HL-60/S4 treated with phorbol 12-myristate 13-acetate at 8.2 ng/mL for 4 days and 3 days (cell line): ENCODE results near the gene TP53I3.
"Not testable (repeated sequence)": the region's sequence is repeated elsewhere in the genome, so short reads cannot be mapped to it uniquely, and the experiment has no call there.

Experiments used
- in situ Hi-C: fragments of 300-500 bp; cut with MboI; formaldehyde crosslinking; loops from 2 replicates; pipeline ENCODE4 v1.15.0; 2022; ENCODE audit warnings: low sequenced_read_pairs

Gene TP53I3

DNA sequence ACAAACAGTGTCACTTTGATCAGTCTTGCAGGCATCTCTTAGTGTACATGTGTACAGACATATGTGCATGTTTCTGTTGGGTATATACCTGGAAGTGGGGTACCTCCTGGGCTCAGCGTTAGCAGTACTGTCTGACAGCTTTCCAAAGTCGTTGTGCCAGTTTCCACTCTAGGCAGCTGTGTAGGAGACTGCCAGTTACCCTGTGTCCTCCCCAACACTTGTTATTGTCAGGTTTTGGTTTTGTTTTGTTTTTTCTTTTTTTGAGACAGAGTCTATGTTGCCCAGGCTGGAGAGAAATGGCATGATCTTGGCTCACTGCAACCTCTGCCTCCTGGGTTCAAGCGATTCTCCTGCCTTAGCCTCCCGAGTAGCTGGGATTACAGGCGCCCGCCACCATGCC, 28.9 kb downstream of the TP53I3 start:
- in situ Hi-C loops: no loop called here

DNA sequence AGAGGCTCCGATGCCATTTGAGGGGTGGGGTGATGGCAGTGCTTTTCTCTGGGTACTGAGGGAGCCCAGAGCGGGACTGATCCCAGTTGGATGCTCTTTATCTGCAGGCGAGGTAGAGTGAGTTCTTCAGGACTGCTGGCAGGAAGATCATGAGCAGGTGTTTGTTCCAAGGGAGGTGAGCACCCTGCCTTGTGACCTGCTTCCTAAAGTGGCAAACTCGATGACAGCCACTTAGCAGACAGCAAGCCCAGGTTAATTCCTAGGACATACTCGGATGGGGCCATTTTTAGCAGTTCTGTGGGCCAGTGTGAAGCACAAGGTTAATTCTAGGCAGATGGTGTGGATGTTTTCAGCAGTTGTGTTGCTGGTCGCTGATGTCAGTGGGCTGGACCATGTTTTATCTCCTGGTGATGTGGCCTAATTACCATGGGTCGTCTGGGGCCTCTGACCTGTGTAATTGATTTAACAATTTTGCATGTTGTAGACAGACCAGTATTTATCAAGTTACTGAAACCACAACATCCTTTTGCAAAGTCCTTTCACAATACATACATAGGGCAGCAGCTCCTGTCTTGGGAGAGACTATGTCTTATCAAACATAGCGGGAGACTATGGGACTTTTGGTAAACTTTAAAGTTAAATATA, 30.1 kb downstream of the TP53I3 start:
- in situ Hi-C loops: no loop called here

DNA sequence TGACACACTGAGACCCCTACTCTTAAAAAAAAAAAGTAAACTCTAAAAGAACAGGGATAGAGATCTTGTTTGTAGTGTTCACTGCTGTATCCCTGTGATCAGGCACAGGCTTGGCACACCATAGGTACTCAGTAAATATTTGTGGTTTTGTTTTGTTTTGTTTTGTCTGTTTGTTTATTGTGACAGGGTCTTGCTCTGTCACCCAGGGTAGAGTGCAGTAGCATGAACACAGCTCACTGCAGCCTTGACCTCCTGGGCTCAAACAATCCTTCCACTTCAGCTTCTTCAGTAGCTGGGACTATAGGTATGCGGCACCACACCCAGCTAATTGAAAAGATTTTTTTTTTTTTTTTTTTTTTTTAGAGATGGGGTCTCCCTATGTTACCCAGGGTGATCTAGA, 31.7 kb downstream of the TP53I3 start:
- in situ Hi-C loops: no loop called here

DNA sequence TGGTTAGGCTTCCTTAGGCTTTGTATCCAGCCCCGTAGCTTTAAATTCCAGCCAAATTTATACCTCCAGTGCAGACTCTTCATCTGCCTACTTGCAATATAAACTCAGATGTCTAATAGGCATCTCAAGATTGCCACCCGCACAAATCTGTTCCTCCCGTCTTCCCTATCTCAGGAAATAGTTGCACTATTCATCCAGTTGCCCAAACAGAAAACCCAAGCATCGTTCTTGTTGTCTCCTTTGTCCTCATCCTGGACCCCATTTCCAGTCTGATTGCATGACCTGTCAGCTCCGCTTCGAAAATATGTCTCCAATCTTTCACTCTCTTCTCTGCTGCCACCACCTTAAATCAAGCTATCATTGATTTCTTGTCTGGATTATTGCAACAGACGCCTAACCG, 32.8 kb downstream of the TP53I3 start:
- in situ Hi-C loops: no loop called here

DNA sequence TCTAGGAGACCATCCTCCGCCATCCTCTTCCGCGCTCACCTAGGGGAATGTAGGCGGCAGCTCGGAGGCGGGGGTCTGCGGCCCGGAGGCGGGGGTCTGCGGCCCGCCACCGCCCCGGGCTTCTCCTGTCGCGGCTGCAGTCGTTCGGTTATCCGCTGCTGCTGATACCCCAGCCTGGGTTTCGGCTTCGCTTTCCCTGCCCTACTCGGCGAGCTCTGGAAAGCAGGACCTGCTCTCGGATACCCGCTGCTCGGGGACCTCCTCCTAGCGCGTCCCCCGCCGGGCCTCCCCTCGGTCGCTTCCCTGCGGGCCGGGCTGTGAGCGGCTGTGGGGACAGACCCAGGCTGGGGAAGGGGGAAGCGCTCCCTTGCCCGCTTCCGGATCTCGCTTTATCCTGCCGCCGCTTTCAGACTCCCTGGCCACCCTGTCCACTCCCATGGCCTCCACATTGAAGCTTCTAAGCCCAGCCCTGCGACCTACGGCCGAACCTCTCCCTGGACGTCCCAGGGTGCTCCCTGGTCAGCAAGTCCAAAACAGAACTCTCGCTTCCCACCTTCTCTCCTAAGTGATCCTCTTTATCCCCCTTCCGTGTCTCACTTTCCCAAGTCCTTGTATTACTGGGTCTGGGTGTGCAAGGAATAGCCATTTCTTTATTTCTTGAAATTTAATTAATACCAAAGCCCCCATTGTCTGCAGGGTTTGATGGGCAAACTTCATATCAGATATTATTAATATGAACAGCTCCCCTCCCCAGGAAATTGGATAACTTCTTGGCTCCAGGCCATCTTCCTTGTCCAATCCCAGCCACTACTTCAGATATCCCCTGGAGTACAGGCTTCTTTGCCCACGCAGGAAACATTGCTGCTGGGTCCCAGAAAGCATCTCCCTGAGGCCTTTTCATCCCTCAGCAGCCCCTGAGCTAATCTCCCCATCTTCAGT, 34.3 kb downstream of the TP53I3 start:
- in situ Hi-C loops: no loop called here

DNA sequence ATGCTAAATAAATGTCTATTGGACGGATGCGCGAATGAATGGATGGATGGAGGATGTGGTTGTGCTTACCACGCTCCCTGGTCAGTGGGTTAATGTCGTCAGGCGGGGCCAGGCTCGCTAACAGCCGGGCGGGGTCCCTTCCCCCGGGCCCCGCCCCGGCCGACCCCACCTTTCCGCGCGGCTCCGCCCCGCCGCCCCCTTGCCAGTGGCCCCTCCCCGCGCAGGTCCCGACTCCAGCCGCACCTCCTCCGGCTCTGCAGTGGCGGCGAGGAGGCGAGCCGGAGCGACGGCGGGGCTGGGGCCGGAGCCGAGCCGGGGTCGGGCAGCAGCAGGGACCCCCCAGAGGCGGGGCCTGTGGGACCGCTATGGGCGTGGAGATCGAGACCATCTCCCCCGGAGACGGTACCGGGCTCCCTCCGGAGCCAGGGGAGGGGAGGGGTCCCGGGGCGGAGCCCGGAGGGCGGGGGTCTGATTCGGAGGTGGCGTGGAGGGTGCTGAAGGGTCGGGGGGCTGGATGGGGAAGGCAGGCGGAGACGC, 35.1 kb downstream of the TP53I3 start, which contains the start of gene FKBP1B:
FKBP1B (plus strand) TSS at position 257 of the 537 bp plus-strand sequence; CDS start at position 366, 109 bp downstream.
- in situ Hi-C loops: no loop called here

DNA sequence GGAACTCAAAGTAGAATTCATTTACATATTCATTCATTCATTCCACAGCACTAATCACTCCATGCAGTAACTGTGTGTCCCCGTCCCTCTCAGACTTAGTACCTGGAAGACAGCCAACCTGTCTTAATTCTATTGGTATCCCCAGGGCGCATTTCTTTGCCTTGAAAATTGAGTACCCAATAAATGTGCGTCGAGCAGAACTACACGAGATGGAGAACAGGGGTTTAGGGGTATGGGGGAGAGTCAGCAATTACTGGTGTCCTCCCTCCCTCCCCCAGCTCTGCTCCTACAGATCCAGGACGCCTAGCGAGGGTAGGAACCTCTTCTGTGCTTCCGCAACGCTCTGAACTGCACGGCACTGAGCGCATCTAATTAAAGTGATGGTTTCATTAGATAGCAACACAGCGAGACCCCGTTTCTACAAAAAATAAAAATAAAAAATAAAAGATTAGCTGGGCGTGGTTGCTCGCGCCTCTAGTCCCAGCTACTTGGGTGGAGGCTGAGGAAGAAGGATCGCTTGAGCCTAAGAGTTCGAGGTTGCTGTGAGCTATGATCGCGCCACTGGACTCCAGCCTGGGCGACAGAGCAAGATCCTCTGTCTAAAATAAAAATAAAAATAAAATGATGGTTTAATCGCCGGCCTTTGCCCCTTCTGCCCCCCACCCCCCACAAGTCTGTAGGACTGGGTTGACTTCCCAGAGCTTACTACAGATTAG, 35.7 kb downstream of the TP53I3 start:
- in situ Hi-C loops: no loop called here

DNA sequence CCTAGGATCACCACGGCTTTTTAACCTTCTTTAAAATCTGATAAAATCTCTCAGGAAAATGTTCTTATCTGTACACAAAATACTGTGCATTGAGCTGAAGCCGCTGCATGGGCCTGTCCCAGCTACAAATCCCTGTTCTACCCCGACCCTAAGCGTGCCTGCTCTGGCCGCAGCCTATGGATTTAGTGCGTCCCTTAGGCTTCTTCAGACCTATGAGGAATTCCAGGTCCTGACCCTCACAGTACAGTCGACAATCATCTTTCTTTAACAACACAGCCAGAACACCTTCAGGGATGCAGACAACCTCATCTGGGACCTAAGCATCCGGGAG, 37.0 kb downstream of the TP53I3 start:
- in situ Hi-C loops: no loop called here

DNA sequence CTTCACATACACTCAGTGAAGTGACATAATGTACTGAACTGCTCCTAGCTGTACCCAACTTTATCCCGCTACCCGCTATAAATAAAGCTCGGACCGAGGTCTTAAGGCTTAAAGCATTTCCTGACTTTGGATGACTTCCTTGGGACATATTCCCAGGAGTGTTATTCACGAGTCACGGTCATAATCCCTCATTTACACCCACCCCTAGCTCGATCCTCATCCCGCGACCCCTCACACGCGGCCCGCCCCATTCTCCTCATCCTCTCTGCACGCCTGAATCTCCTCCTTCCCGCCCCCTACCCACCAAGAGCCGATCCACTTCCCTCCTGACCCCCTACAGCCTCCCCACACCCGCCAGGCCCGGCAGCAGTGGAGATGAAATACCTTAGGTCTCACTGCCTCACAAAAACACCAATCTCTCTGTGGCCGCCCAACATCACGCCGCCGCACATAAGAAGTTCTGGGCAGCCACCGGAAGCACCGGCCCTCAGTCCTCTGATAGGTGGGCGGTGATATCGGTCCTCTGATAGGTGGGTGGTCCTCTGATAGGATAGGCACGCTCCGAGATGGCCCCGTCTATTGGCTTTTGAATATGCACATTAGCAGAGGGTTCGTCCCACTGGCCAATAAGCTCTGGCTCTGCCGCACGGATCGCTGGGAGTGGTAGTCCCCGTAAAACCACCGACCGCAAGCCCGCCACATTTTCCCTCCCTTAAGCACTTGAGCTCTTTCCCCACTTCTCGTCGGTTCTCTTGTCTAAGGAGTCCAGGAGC, 37.5 kb downstream of the TP53I3 start, which contains the start of gene WDCP:
WDCP (minus strand) TSS at position 462 of the 773 bp plus-strand sequence. CDS start 7,897 bp downstream, outside the sequence.
- in situ Hi-C loops: no loop called here

DNA sequence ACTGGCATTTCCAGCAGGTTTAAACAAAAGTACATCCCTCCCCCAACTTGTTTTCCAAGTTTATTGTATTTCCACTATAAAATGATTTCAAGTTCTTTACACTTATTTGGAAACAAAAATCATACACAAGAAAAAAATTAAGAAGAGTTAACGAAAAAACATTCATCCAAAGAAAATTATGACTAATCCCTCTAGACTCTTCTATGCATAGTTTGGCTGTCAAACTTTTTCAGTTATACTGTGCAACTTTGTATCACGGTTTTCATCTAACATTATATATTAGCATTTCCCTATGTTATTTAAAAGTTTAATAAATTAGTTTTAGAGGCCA, 38.1 kb downstream of the TP53I3 start:
- in situ Hi-C loops: no loop called here

DNA sequence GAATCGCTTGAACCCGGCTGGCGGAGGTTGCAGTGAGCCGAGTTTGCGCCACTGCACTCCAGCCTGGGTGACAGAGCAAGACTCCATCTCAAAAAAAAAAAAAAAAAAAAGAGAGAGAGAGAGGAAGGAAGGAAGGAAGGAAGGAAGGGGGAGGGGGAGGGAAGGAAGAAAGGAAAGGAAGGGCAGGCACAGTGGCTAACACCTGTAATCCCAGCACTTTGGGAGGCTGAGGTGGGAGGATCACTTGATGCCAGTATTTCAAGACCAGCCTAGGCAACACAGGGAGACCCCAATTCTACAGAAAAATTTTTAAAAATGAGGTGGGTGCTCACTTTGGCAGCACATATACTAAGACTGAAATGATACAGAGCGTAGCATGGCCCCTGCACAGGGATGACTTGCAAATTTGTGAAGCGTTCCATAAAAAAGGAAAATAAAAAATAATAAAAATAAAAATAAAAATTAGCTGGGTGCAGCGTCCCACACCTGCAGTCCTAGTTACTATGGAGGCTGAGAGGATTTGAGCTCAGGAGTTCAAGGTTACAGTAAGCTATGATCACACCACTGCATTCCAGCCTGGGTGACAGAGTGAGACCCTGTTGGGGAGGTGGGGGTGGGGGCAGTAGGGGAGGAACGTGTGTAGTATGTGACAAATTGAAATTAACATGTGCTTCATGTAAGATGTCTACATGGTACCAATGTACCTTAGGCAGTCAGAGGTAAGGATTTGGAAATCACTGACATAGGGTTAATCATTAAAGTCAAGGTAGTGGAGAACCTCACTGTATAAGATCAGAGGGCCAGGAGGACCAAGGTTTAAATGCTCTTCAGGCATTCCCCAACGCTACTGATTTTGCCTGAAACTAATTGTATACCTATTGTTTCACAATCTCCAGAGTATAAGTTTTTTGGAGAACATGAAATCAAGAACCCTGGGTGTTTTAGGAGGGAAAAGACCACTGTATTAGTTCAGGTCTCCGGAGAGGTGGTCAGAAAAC, 38.8 kb downstream of the TP53I3 start:
- in situ Hi-C loops: no loop called here

DNA sequence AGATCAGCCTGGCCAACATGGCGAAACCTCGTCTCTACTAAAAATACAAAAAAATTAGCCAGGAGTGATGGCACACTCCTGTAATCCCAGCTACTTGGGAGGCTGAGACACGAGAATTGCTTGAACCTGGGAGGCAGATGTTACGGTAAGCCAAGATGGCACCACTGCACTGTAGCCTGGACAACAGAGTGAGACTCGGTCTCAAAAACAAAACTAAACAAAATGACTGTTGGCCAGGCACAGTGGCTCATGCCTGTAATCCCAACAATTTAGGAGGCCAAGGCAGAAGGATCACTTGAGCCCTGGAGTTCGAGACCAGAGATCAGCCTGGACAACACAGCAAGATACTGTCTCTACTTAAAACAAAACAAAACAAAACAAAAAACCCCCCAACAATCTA, 41.5 kb downstream of the TP53I3 start:
- in situ Hi-C loops: not testable (repeated sequence)

DNA sequence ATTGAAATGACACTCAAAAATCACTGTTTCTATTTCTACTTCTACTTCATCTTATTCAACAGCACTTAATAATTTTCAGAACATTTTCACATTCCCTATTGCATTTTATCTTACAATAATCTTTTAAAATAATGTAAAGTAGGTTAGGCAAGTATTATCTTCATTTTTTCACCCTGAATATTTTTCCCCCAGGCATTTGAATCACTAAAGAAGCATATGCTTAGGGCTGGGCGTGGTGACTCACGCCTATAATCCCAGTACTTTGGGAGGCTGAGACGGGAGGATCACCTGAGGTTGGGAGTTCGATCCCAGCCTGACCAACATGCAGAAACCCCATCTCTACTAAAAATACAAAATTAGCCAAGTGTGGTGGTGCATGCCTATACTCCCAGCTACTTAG, 44.1 kb downstream of the TP53I3 start:
- in situ Hi-C loops: no loop called here

DNA sequence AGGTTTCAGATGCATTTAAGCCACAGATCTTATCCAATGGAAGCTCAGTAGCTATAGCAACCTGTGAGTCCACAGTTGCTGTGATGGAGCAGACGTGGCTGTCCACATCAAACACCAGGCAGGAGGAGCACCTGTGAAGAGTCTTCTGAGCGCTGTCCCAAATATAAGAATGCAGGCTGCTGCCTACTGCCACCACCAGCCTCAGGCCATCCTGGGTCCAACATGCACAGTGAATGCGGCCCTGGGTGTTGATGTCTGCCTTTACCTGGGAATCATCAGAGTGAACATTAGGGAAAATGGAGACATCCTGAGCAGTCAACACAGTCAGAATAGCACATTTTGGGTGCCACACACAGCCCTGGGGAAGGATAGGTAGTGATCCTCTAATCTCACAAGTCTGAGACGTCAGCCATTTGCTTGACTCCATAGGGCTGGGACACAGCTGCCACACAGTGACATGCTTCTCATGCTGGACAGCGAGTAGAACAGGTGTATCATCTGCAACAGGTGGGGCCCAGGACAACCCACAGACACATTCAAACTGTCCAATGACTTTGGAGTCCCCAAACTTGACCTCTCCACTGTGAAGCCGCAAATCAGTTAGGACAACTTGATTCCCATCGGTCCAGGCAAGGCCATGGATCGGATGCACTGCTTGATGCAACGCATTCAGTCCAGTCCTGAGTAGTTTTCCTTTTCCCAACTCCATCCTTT, 45.7 kb downstream of the TP53I3 start:
- in situ Hi-C loops: no loop called here
